Measurements from ENCODE around the gene SPOCK1.

SPOCK1 gene

GRCh38 chr5:137115152-137115551, 384.0 kb downstream of the SPOCK1 start:
- no peak for DNase-seq (ENCODE audit: low read depth in 3 of 3)

GRCh38 chr5:137114529-137114928, 384.6 kb downstream of the SPOCK1 start:
- DNase-seq (ENCODE audit: low read depth in 3 of 3), result no peak

- no peak for DNase-seq (ENCODE audit: low read depth in 3 of 3)
Measured at GRCh38 chr5:137113939-137114338, 385.2 kb downstream of the SPOCK1 start.

- DNase-seq (ENCODE audit: low read depth in 3 of 3), result no peak
Measured at GRCh38 chr5:137113161-137113560, 386.0 kb downstream of the SPOCK1 start.

GRCh38 chr5:137105351-137106035, 393.6 kb downstream of the SPOCK1 start:
- no peak for DNase-seq (ENCODE audit: low read depth in 3 of 3)

GRCh38 chr5:137101544-137101943, 397.6 kb downstream of the SPOCK1 start:
- no peak for DNase-seq (ENCODE audit: low read depth in 3 of 3)

- no peak for DNase-seq (ENCODE audit: low read depth in 3 of 3)
Measured at GRCh38 chr5:137099651-137100050, 399.5 kb downstream of the SPOCK1 start.

- DNase-seq (ENCODE audit: low read depth in 3 of 3), result no peak
Measured at GRCh38 chr5:137098663-137099062, 400.5 kb downstream of the SPOCK1 start.

GRCh38 chr5:137098238-137098637, 400.9 kb downstream of the SPOCK1 start:
- DNase-seq (ENCODE audit: low read depth in 3 of 3), result no peak

- DNase-seq (ENCODE audit: low read depth in 3 of 3), result no peak
Measured at GRCh38 chr5:137097203-137097602, 401.9 kb downstream of the SPOCK1 start.

GRCh38 chr5:137096149-137097103, 402.7 kb downstream of the SPOCK1 start:
- DNase-seq (ENCODE audit: low read depth in 3 of 3), result no peak

- DNase-seq (ENCODE audit: low read depth in 3 of 3), result no peak
Measured at GRCh38 chr5:137095597-137095996, 403.5 kb downstream of the SPOCK1 start.

GRCh38 chr5:137092831-137093230, 406.3 kb downstream of the SPOCK1 start:
- DNase-seq (ENCODE audit: low read depth in 3 of 3), result no peak

GRCh38 chr5:137091472-137091871, 407.7 kb downstream of the SPOCK1 start:
- DNase-seq (ENCODE audit: low read depth in 3 of 3), result no peak

GRCh38 chr5:137090721-137091120, 408.4 kb downstream of the SPOCK1 start:
- no peak for DNase-seq (ENCODE audit: low read depth in 3 of 3)

- DNase-seq (ENCODE audit: low read depth in 3 of 3), result no peak
Measured at GRCh38 chr5:137090151-137090550, 409.0 kb downstream of the SPOCK1 start.

- no peak for DNase-seq (ENCODE audit: low read depth in 3 of 3)
Measured at GRCh38 chr5:137088175-137088574, 411.0 kb downstream of the SPOCK1 start.

GRCh38 chr5:137086342-137086741, 412.8 kb downstream of the SPOCK1 start:
- no peak for DNase-seq (ENCODE audit: low read depth in 3 of 3)

- no peak for DNase-seq (ENCODE audit: low read depth in 3 of 3)
Measured at GRCh38 chr5:137085206-137085605, 413.9 kb downstream of the SPOCK1 start.

- no peak for DNase-seq (ENCODE audit: low read depth in 3 of 3)
Measured at GRCh38 chr5:137084016-137084415, 415.1 kb downstream of the SPOCK1 start.

- DNase-seq (ENCODE audit: low read depth in 3 of 3), result no peak
Measured at GRCh38 chr5:137082951-137083350, 416.2 kb downstream of the SPOCK1 start.

GRCh38 chr5:137078171-137078665, 420.9 kb downstream of the SPOCK1 start:
- DNase-seq (ENCODE audit: low read depth in 3 of 3), result no peak

Measured in stimulated activated CD4-positive, alpha-beta T cell treated with anti-CD3 and anti-CD28 coated beads, TNF-alpha, amount 100 ng/mL, for 48 hours (primary cell).